GM23338 (cell line): ENCODE data around the gene TNFRSF21. TPM values are rescaled to one million over a fixed set of nuclear protein-coding genes. Genes with fewer than 3 reads are reported as not detected.
A peak's percentile ranks its signal among the peaks of the same experiment; 100 is the strongest.

Experiments used
- ATAC-seq: fragments of 200-7000 bp; cut with Tn5 transposase; 3 replicates; pipeline ENCODE4 v1.9.1; 2020
- DNase-seq: peaks from one replicate; pipeline ENCODE4 v3.0.0-alpha.2; 2015; ENCODE audit warnings: low spot score
- H2AFZ ChIP-seq: fragments of 200-600 bp; sonication (generic); 2 replicates; pipeline ENCODE4 v1.8.0; 2016; ENCODE audit warnings: antibody characterized with exemption, mild to moderate bottlenecking, moderate library complexity
- H3F3A ChIP-seq: fragments of 200-600 bp; sonication (generic); replicated peaks from 2 replicates; pipeline ENCODE4 v1.8.0; 2017; ENCODE audit warnings: antibody characterized with exemption, mixed run types, low read depth
- H3K27ac ChIP-seq: fragments of 200-600 bp; sonication (generic); 2 replicates; pipeline ENCODE4 v1.6.1; 2016; ENCODE audit warnings: low read depth
- H3K27me3 ChIP-seq: fragments of 200-600 bp; sonication (generic); 2 replicates; pipeline ENCODE4 v1.8.0; 2016; ENCODE audit warnings: mild to moderate bottlenecking, mixed run types, moderate library complexity; ENCODE audit not compliant: insufficient read depth
- H3K36me3 ChIP-seq: fragments of 200-600 bp; sonication (generic); 2 replicates; pipeline ENCODE4 v1.8.0; 2016; ENCODE audit warnings: mild to moderate bottlenecking; ENCODE audit not compliant: insufficient read depth
- H3K4me1 ChIP-seq: fragments of 200-600 bp; sonication (generic); 2 replicates; pipeline ENCODE4 v1.8.0; 2016; ENCODE audit warnings: mild to moderate bottlenecking, moderate library complexity; ENCODE audit not compliant: insufficient read depth
- H3K4me2 ChIP-seq: fragments of 200-600 bp; sonication (generic); 2 replicates; pipeline ENCODE4 v1.7.1; 2017; ENCODE audit warnings: mixed run types
- H3K4me3 ChIP-seq: fragments of 200-600 bp; sonication (generic); 2 replicates; pipeline ENCODE4 v1.6.1; 2016; ENCODE audit warnings: mixed run types
- H3K79me2 ChIP-seq: fragments of 200-600 bp; sonication (generic); replicated peaks from 2 replicates; pipeline ENCODE4 v1.8.0; 2017; ENCODE audit warnings: mild to moderate bottlenecking; ENCODE audit not compliant: insufficient read depth
- H3K9me2 ChIP-seq: fragments of 200-600 bp; sonication (generic); 2 replicates; pipeline ENCODE4 v1.8.0; 2017; ENCODE audit not compliant: insufficient read depth
- H4K20me1 ChIP-seq: fragments of 200-600 bp; sonication (generic); replicated peaks from 2 replicates; pipeline ENCODE4 v1.8.0; 2017; ENCODE audit warnings: mild to moderate bottlenecking; ENCODE audit not compliant: insufficient read depth
- H3K27ac Mint-ChIP-seq: 2 replicates; pipeline ENCODE4 v1.8.0; 2020; ENCODE audit warnings: inconsistent platforms, mild to moderate bottlenecking, moderate library complexity, mixed read lengths
- H3K27me3 Mint-ChIP-seq: 3 replicates; pipeline ENCODE4 v1.8.0; 2022; ENCODE audit warnings: low read depth, mild to moderate bottlenecking, moderate library complexity, mixed read lengths, inconsistent platforms; ENCODE audit not compliant: insufficient read depth, poor library complexity
- H3K36me3 Mint-ChIP-seq: 3 replicates; pipeline ENCODE4 v1.8.0; 2021; ENCODE audit warnings: low read depth, mild to moderate bottlenecking, inconsistent platforms, moderate library complexity, mixed read lengths
- H3K4me1 Mint-ChIP-seq: 3 replicates; pipeline ENCODE4 v1.8.0; 2020; ENCODE audit warnings: mild to moderate bottlenecking, inconsistent platforms, mixed read lengths
- H3K4me3 Mint-ChIP-seq: 3 replicates; pipeline ENCODE4 v1.8.0; 2021; ENCODE audit warnings: moderate library complexity, mild to moderate bottlenecking, inconsistent platforms, mixed read lengths
- H3K9me3 Mint-ChIP-seq: 3 replicates; pipeline ENCODE4 v1.8.0; 2020; ENCODE audit warnings: moderate library complexity, mild to moderate bottlenecking, inconsistent platforms, mixed read lengths
- POLR2AphosphoS5 ChIP-seq: IDR thresholded peaks from 2 replicates; pipeline ENCODE4 v1.6.1; 2016; ENCODE audit warnings: antibody characterized with exemption, low read depth
- ZNF114 ChIP-seq: fragments of 250-450 bp; sonication (Bioruptor Pico); IDR thresholded peaks from 2 replicates; pipeline ENCODE4 v1.5.0; 2020; ENCODE audit warnings: mild to moderate bottlenecking, moderate library complexity
- polyA plus RNA-seq: library from polyadenylated mRNA; unstranded; fragments of >200 nt; fragmentation: Nextera tagmentation; extraction: Ambion mirVana; gene quantifications from 2 replicates; pipeline ENCODE4 v1.2.1, GENCODE V29; 2016
- total RNA-seq: library from RNA; depleted of rRNA; stranded (reverse); fragments of >200 nt; shearing (Covaris generic); gene quantifications from 2 replicates; pipeline ENCODE4 v1.2.3, GENCODE V29; 2014
- TF ChIP-seq, protein P1 (sequence below): fragments of 250-450 bp; sonication (Bioruptor Pico); IDR thresholded peaks from 2 replicates; pipeline ENCODE4 v1.5.0; 2020; ENCODE audit warnings: mild to moderate bottlenecking, moderate library complexity
- TF ChIP-seq, protein P2 (sequence below), 2 experiments: fragments of 200-600 bp in 1 of 2; sonication (generic) in 1 of 2; conservative IDR thresholded peaks; 2 replicates each; pipeline versions ENCODE4 v1.5.1 to v1.6.1; 2016 to 2017; ENCODE audit warnings: antibody characterized with exemption in 2 of 2, low read depth in 2 of 2, mild to moderate bottlenecking in 2 of 2, moderate library complexity in 1 of 2

The TNFRSF21 gene
- total and polyA plus RNA-seq, 2 experiments from 2014 or later: 22.1 to 48.1 TPM

DNA sequence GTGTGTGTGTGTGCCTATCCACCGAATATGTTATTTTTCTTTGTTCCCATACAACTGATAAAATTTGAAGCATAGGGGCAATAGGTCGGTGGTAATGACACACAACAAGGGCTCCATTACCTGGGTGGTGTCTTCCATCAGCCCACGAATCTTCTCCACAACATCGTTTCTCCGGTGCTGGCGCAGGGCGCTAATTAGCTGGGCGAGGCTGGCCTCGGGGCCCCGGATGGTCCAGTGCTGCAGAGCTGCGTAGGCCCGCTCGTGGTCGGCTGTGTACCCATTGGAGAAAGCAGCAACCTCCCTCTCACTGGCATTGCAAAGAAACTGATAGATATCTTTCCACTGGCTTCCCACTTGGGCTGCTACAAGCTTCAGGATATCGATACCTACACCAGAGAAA is 56.6 kb downstream of the TNFRSF21 start:
- no peak overlapping the region for H3K4me3 ChIP-seq
- no peaks in the 10 kb centered on the region for H3F3A ChIP-seq
- no peaks in the 10 kb centered on the region for H3K27me3 Mint-ChIP-seq
- H3K79me2 ChIP-seq: peaks cover 63% of the 10 kb centered on the region
- peaks cover 6% of the 10 kb centered on the region for H3K4me1 ChIP-seq
- H3K9me3 Mint-ChIP-seq: no peaks in the 10 kb centered on the region
- DNase-seq (no peak), ATAC-seq (no peak)
- peaks cover 19% of the 10 kb centered on the region; the same call in 2 of the 3 replicates for H3K4me1 Mint-ChIP-seq
- TF ChIP-seq ZNF114: no peak
- TF ChIP-seq, protein P1, sequence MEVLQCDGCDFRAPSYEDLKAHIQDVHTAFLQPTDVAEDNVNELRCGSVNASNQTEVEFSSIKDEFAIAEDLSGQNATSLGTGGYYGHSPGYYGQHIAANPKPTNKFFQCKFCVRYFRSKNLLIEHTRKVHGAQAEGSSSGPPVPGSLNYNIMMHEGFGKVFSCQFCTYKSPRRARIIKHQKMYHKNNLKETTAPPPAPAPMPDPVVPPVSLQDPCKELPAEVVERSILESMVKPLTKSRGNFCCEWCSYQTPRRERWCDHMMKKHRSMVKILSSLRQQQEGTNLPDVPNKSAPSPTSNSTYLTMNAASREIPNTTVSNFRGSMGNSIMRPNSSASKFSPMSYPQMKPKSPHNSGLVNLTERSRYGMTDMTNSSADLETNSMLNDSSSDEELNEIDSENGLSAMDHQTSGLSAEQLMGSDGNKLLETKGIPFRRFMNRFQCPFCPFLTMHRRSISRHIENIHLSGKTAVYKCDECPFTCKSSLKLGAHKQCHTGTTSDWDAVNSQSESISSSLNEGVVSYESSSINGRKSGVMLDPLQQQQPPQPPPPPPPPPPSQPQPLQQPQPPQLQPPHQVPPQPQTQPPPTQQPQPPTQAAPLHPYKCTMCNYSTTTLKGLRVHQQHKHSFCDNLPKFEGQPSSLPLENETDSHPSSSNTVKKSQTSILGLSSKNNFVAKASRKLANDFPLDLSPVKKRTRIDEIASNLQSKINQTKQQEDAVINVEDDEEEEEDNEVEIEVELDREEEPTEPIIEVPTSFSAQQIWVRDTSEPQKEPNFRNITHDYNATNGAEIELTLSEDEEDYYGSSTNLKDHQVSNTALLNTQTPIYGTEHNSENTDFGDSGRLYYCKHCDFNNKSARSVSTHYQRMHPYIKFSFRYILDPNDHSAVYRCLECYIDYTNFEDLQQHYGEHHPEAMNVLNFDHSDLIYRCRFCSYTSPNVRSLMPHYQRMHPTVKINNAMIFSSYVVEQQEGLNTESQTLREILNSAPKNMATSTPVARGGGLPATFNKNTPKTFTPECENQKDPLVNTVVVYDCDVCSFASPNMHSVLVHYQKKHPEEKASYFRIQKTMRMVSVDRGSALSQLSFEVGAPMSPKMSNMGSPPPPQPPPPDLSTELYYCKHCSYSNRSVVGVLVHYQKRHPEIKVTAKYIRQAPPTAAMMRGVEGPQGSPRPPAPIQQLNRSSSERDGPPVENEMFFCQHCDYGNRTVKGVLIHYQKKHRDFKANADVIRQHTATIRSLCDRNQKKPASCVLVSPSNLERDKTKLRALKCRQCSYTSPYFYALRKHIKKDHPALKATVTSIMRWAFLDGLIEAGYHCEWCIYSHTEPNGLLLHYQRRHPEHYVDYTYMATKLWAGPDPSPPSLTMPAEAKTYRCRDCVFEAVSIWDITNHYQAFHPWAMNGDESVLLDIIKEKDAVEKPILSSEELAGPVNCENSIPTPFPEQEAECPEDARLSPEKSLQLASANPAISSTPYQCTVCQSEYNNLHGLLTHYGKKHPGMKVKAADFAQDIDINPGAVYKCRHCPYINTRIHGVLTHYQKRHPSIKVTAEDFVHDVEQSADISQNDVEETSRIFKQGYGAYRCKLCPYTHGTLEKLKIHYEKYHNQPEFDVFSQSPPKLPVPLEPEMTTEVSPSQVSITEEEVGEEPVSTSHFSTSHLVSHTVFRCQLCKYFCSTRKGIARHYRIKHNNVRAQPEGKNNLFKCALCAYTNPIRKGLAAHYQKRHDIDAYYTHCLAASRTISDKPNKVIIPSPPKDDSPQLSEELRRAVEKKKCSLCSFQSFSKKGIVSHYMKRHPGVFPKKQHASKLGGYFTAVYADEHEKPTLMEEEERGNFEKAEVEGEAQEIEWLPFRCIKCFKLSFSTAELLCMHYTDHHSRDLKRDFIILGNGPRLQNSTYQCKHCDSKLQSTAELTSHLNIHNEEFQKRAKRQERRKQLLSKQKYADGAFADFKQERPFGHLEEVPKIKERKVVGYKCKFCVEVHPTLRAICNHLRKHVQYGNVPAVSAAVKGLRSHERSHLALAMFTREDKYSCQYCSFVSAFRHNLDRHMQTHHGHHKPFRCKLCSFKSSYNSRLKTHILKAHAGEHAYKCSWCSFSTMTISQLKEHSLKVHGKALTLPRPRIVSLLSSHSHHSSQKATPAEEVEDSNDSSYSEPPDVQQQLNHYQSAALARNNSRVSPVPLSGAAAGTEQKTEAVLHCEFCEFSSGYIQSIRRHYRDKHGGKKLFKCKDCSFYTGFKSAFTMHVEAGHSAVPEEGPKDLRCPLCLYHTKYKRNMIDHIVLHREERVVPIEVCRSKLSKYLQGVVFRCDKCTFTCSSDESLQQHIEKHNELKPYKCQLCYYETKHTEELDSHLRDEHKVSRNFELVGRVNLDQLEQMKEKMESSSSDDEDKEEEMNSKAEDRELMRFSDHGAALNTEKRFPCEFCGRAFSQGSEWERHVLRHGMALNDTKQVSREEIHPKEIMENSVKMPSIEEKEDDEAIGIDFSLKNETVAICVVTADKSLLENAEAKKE (CRISPR knock-in tag): no peak
- no peak overlapping the region for H3K4me2 ChIP-seq
- no peaks in the 10 kb centered on the region for H3K36me3 ChIP-seq
- no peak overlapping the region for H3K4me3 Mint-ChIP-seq
- H3K27me3 ChIP-seq: no peaks in the 10 kb centered on the region
- no peak overlapping the region for H2AFZ ChIP-seq
- no peak overlapping the region for H3K27ac ChIP-seq
- H3K36me3 Mint-ChIP-seq: peaks cover 26% of the 10 kb centered on the region; the same call in 2 of the 3 replicates
- H3K27ac Mint-ChIP-seq: no peak overlapping the region
- H3K9me2 ChIP-seq: no peaks in the 10 kb centered on the region
- peaks cover 6% of the 10 kb centered on the region for H4K20me1 ChIP-seq

DNA sequence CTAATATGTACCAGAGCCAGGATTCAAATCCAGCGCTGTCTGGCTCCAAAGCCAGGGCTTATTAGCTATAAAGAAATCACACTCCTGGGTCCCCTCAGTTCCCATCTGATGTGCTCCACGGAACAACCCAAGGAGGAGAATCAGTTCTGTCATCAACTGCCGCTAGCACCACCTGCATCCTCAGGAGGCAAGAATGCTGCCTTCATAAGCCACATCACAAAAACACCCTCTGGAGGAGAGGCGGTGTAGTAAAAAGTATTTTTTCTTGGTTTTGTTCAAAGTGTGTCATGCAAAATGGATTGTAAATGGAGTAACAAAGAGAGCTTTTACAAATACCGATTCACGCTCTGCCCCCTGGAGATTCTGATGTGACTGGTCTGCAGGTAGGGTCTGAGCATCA is 57.1 kb downstream of the TNFRSF21 start:
- peak; percentile 32 for DNase-seq
- H3K4me2 ChIP-seq: no peak overlapping the region
- no peaks in the 10 kb centered on the region for H3F3A ChIP-seq
- H3K79me2 ChIP-seq: peaks cover 66% of the 10 kb centered on the region
- H3K27ac ChIP-seq: no peak overlapping the region
- H3K9me3 Mint-ChIP-seq: no peaks in the 10 kb centered on the region
- no peak overlapping the region for H3K4me3 Mint-ChIP-seq
- H3K4me1 ChIP-seq: peaks cover 6% of the 10 kb centered on the region
- peak; percentile 58 for ATAC-seq
- no peak for TF ChIP-seq POLR2AphosphoS5
- TF ChIP-seq, protein P2, sequence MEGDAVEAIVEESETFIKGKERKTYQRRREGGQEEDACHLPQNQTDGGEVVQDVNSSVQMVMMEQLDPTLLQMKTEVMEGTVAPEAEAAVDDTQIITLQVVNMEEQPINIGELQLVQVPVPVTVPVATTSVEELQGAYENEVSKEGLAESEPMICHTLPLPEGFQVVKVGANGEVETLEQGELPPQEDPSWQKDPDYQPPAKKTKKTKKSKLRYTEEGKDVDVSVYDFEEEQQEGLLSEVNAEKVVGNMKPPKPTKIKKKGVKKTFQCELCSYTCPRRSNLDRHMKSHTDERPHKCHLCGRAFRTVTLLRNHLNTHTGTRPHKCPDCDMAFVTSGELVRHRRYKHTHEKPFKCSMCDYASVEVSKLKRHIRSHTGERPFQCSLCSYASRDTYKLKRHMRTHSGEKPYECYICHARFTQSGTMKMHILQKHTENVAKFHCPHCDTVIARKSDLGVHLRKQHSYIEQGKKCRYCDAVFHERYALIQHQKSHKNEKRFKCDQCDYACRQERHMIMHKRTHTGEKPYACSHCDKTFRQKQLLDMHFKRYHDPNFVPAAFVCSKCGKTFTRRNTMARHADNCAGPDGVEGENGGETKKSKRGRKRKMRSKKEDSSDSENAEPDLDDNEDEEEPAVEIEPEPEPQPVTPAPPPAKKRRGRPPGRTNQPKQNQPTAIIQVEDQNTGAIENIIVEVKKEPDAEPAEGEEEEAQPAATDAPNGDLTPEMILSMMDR (conservative IDR thresholded peaks at IDR 0.05; ENCODE audit: low read depth in 2 of 2): peak; percentile 7 to 21; a peak in 1 of 4 replicates
- no peak overlapping the region for H3K4me3 ChIP-seq
- no peaks in the 10 kb centered on the region for H3K36me3 ChIP-seq
- H3K27me3 ChIP-seq: no peaks in the 10 kb centered on the region
- H3K27me3 Mint-ChIP-seq: no peaks in the 10 kb centered on the region
- peaks cover 6% of the 10 kb centered on the region for H4K20me1 ChIP-seq
- no peaks in the 10 kb centered on the region for H3K9me2 ChIP-seq
- H2AFZ ChIP-seq: no peak overlapping the region
- no peak overlapping the region for H3K27ac Mint-ChIP-seq
- H3K4me1 Mint-ChIP-seq: peaks cover 21% of the 10 kb centered on the region; the same call in 2 of the 3 replicates
- peaks cover 26% of the 10 kb centered on the region; the same call in 2 of the 3 replicates for H3K36me3 Mint-ChIP-seq
